ENCODE data around the gene UBE2H.

GRCh38 chr7:129907122-129907736 lies 45.5 kb downstream of the UBE2H start:
- TF ChIP-seq CTCF (IDR thresholded peaks at IDR 0.05) (no peak), POLR2A (IDR thresholded peaks at IDR 0.05) (no peak)
